ENCODE measurements around the gene RECQL5.

DNA sequence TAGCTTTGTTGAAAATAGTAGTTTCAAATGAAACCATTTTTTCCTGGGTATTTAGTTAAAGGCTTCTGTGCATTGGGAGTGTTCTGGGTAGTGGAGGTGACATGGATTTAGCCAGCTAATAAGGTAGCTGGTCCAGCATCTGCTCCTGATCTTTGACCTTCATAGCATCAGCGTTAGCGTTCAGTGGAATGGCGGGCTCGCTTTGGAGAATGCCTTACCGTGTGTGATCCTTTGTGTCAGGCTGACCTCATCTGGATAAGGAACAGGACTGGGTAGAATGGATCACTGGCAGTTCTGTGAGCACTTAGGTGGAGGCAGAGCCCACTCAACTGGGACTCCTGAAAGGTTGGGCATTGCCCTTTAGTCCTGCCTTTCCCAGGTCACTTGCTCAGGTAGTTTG is 3.9 kb upstream of the RECQL5 start:
- TF ChIP-seq CTCF (IDR thresholded peaks at IDR 0.05; ENCODE audit: poor library complexity), result no peak
- no peak for TF ChIP-seq EZH2 (IDR thresholded peaks at IDR 0.05; ENCODE audit: borderline replicate concordance)
- no peak for TF ChIP-seq EZH2phosphoT487 (IDR thresholded peaks at IDR 0.05; ENCODE audit: low read depth, severe bottlenecking, unreplicated experiment)
